Keratinocyte (primary cell): ENCODE data around the gene TMEM151B. TPM values are rescaled to one million over a fixed set of nuclear protein-coding genes. Genes with fewer than 3 reads are reported as not detected.

Experiments used
- DNase-seq: peaks from one replicate; pipeline ENCODE4 v3.0.0-alpha.2; 2011; ENCODE audit warnings: low read depth, missing footprints, low spot score
- FAIRE-seq: peaks from 2 replicates; lab custom pipeline; 2011; peaks lifted over from hg19 to GRCh38; lab: Jason Lieb, UNC
- H2AFZ ChIP-seq: 2 replicates; pipeline ENCODE4 v1.6.0; 2012; ENCODE audit warnings: low read length, control low read depth, inconsistent platforms; ENCODE audit not compliant: control insufficient read depth
- H3K27ac ChIP-seq: 2 replicates; pipeline ENCODE4 v1.5.1; 2011; ENCODE audit warnings: low read length; ENCODE audit not compliant: control insufficient read depth, insufficient read depth
- H3K27me3 ChIP-seq: 3 replicates; pipeline ENCODE4 v1.6.0; 2011; ENCODE audit warnings: low read length; ENCODE audit not compliant: control insufficient read depth, insufficient read depth; ENCODE audit errors: extremely low read depth
- H3K36me3 ChIP-seq, 2 experiments: 2 replicates in 1 of 2; 3 replicates in 1 of 2; pipeline ENCODE4 v1.5.1; 2011; ENCODE audit warnings: low read length in 2 of 2, mild to moderate bottlenecking in 1 of 2; ENCODE audit not compliant: control insufficient read depth in 2 of 2, insufficient read depth in 2 of 2; ENCODE audit errors: extremely low read depth in 1 of 2
- H3K4me1 ChIP-seq: 3 replicates; pipeline ENCODE4 v1.5.1; 2011; ENCODE audit warnings: low read length; ENCODE audit not compliant: control insufficient read depth, insufficient read depth; ENCODE audit errors: extremely low read depth
- H3K4me2 ChIP-seq: 3 replicates; pipeline ENCODE4 v1.6.0; 2011; ENCODE audit warnings: low read depth, low read length; ENCODE audit not compliant: control insufficient read depth, insufficient read depth; ENCODE audit errors: extremely low read depth
- H3K4me3 ChIP-seq, 3 experiments: fragments of 200-600 bp in 1 of 3; sonication (generic) in 1 of 3; 2 replicates in 2 of 3; 3 replicates in 1 of 3; pipeline ENCODE4 v1.5.1; 2011 to 2016; ENCODE audit warnings: low read length in 3 of 3, mild to moderate bottlenecking in 3 of 3, control low read depth in 2 of 3, inconsistent platforms in 1 of 3, low read depth in 1 of 3, mixed read lengths in 1 of 3, mixed run types in 1 of 3, moderate library complexity in 1 of 3; ENCODE audit not compliant: control insufficient read depth in 2 of 3, insufficient read depth in 2 of 3; ENCODE audit errors: extremely low read depth in 1 of 3
- H3K79me2 ChIP-seq: 2 replicates; pipeline ENCODE4 v1.6.0; 2012; ENCODE audit warnings: low read length; ENCODE audit not compliant: control insufficient read depth, insufficient read depth
- H3K9ac ChIP-seq: 3 replicates; pipeline ENCODE4 v1.6.0; 2011; ENCODE audit warnings: low read length; ENCODE audit not compliant: control insufficient read depth, insufficient read depth; ENCODE audit errors: extremely low read depth
- H3K9me1 ChIP-seq: 3 replicates; pipeline ENCODE4 v1.6.0; 2011; ENCODE audit warnings: low read length; ENCODE audit not compliant: control insufficient read depth, insufficient read depth; ENCODE audit errors: extremely low read depth
- H3K9me3 ChIP-seq: 2 replicates; pipeline ENCODE4 v1.5.1; 2012; ENCODE audit warnings: low read depth, low read length; ENCODE audit not compliant: control insufficient read depth
- H4K20me1 ChIP-seq: 3 replicates; pipeline ENCODE4 v1.6.0; 2011; ENCODE audit warnings: low read length; ENCODE audit not compliant: control insufficient read depth, insufficient read depth; ENCODE audit errors: extremely low read depth
- CTCF ChIP-seq, 3 experiments: IDR thresholded peaks in 1 of 3; conservative IDR thresholded peaks in 1 of 3; optimal IDR thresholded peaks in 1 of 3; 2 replicates in 2 of 3; 3 replicates in 1 of 3; pipeline versions ENCODE3 to v1.5.1; 2011; ENCODE audit warnings: low read length in 3 of 3, mild to moderate bottlenecking in 3 of 3, moderate library complexity in 2 of 3, control low read depth in 1 of 3, inconsistent platforms in 1 of 3; ENCODE audit not compliant: insufficient read depth in 2 of 3; ENCODE audit errors: extremely low read depth in 1 of 3
- EZH2 ChIP-seq: IDR thresholded peaks from one replicate; pipeline ENCODE4 v1.6.1; 2012; ENCODE audit warnings: inconsistent platforms, mild to moderate bottlenecking, low read length, moderate library complexity
- dilution Hi-C: fragments of 300-500 bp; cut with MboI; formaldehyde crosslinking; loops from one replicate; pipeline ENCODE4 v1.7.0; 2020; ENCODE audit warnings: low sequenced_read_pairs; ENCODE audit not compliant: extremely low pct_ligation_motif_present
- polyA plus RNA-seq, 5 experiments: library from polyadenylated mRNA; depleted of rRNA in 3 of 5; stranded (reverse) in 3 of 5; stranded (forward) in 1 of 5; unstranded in 1 of 5; fragments of >200 nt; gene quantifications; 1 replicate in 1 of 5; 2 replicates in 3 of 5; 3 replicates in 1 of 5; pipeline versions ENCODE4 v1.2.1 to v1.2.3, GENCODE V29; 2011 to 2012; ENCODE audit warnings: missing spikeins in 2 of 5, low read depth in 1 of 5, low replicate concordance in 1 of 5

TMEM151B gene
- polyA plus RNA-seq, 1 donor (not counting 4 experiments of a cell fraction or from before 2014, with no cell fraction given): not detected

GRCh38 chr6:44284867-44285266 is 14.6 kb downstream of the TMEM151B start:
- no peak for FAIRE-seq
- no peak overlapping the region for H3K9ac ChIP-seq
- H3K4me1 ChIP-seq: no peaks in the 10 kb centered on the region
- TF ChIP-seq EZH2 (no peak), CTCF (optimal IDR thresholded peaks at IDR 0.05 in 1 of 3, IDR thresholded peaks at IDR 0.05 in 1 of 3, conservative IDR thresholded peaks at IDR 0.05 in 1 of 3; ENCODE audit: extremely low read depth in 1 of 3, insufficient read depth in 2 of 3, low read length in 3 of 3) (no peak)
- dilution Hi-C loops: no loop called here
- no peak for DNase-seq
- H3K27ac ChIP-seq: no peak overlapping the region
- no peak overlapping the region for H2AFZ ChIP-seq
- no peak overlapping the region for H3K4me2 ChIP-seq
- no peaks in the 10 kb centered on the region for H3K9me1 ChIP-seq
- peaks cover 17% of the 10 kb centered on the region for H3K27me3 ChIP-seq
- H4K20me1 ChIP-seq: no peaks in the 10 kb centered on the region
- no peaks in the 10 kb centered on the region for H3K9me3 ChIP-seq
- H3K36me3 ChIP-seq: no peaks in the 10 kb centered on the region
- H3K79me2 ChIP-seq: no peaks in the 10 kb centered on the region
- H3K4me3 ChIP-seq: no peak overlapping the region

- H3K4me2 ChIP-seq: no peak overlapping the region
- H3K79me2 ChIP-seq: no peaks in the 10 kb centered on the region
- H3K27ac ChIP-seq: no peak overlapping the region
- H3K4me3 ChIP-seq: no peak overlapping the region
- dilution Hi-C loops: no loop called here
- no peaks in the 10 kb centered on the region for H3K4me1 ChIP-seq
- no peak overlapping the region for H2AFZ ChIP-seq
- TF ChIP-seq CTCF (optimal IDR thresholded peaks at IDR 0.05 in 1 of 3, IDR thresholded peaks at IDR 0.05 in 1 of 3, conservative IDR thresholded peaks at IDR 0.05 in 1 of 3; ENCODE audit: extremely low read depth in 1 of 3, insufficient read depth in 2 of 3, low read length in 3 of 3) (no peak), EZH2 (no peak)
- no peaks in the 10 kb centered on the region for H4K20me1 ChIP-seq
- DNase-seq (no peak), FAIRE-seq (no peak)
- H3K9me1 ChIP-seq: no peaks in the 10 kb centered on the region
- no peaks in the 10 kb centered on the region for H3K36me3 ChIP-seq
- no peaks in the 10 kb centered on the region for H3K9me3 ChIP-seq
- H3K9ac ChIP-seq: no peak overlapping the region
- peaks cover 25% of the 10 kb centered on the region for H3K27me3 ChIP-seq
Observed at GRCh38 chr6:44285552-44286284, 15.5 kb downstream of the TMEM151B start.
